ENCODE measurements around the gene DGCR2.

- TF ChIP-seq CTCF (optimal IDR thresholded peaks at IDR 0.05 in 1 of 3, IDR thresholded peaks at IDR 0.05 in 1 of 3, conservative IDR thresholded peaks at IDR 0.05 in 1 of 3; ENCODE audit: extremely low read depth in 1 of 3, insufficient read depth in 2 of 3, low read length in 3 of 3) (no peak), EZH2 (IDR thresholded peaks at IDR 0.05; ENCODE audit: low read length) (no peak)
These were observed 14.5 kb downstream of the DGCR2 start for GRCh38 chr22:19107730-19108074.
